Endodermal cell (in vitro differentiated cells): ENCODE results near the gene MSLN. TPM values are rescaled to one million over a fixed set of nuclear protein-coding genes. Genes with fewer than 3 reads are reported as not detected.

ENCODE experiments used
- DNase-seq: peaks from one replicate; pipeline ENCODE4 v3.0.0-alpha.2; 2017
- H3K27ac ChIP-seq: 2 replicates; pipeline ENCODE4 v1.5.1; 2013; ENCODE audit warnings: mild to moderate bottlenecking, low read depth, low read length, moderate library complexity
- H3K27me3 ChIP-seq: 2 replicates; pipeline ENCODE4 v1.6.1; 2013; ENCODE audit warnings: mild to moderate bottlenecking, low read length, moderate library complexity; ENCODE audit not compliant: insufficient read depth, control insufficient read depth, poor library complexity, severe bottlenecking
- H3K36me3 ChIP-seq: 2 replicates; pipeline ENCODE4 v1.7.0; 2013; ENCODE audit warnings: mild to moderate bottlenecking, low read length, moderate library complexity; ENCODE audit not compliant: control insufficient read depth, insufficient read depth
- H3K4me1 ChIP-seq: one replicate; pipeline ENCODE4 v1.7.0; 2013; ENCODE audit warnings: low read length; ENCODE audit not compliant: control insufficient read depth, insufficient read depth
- H3K4me3 ChIP-seq: 2 replicates; pipeline ENCODE4 v1.5.1; 2013; ENCODE audit warnings: mild to moderate bottlenecking, low read length, moderate library complexity
- H3K9ac ChIP-seq: 2 replicates; pipeline ENCODE4 v1.6.1; 2013; ENCODE audit warnings: mild to moderate bottlenecking, low read length, moderate library complexity; ENCODE audit not compliant: poor library complexity, severe bottlenecking; ENCODE audit errors: extremely low read depth
- H3K9me3 ChIP-seq: 2 replicates; pipeline ENCODE4 v1.6.1; 2013; ENCODE audit warnings: mild to moderate bottlenecking, low read length, moderate library complexity; ENCODE audit not compliant: control insufficient read depth
- H3K27ac Mint-ChIP-seq: 2 replicates; pipeline ENCODE4 v1.8.0; 2020; ENCODE audit warnings: mixed read lengths
- H3K27me3 Mint-ChIP-seq: 2 replicates; pipeline ENCODE4 v1.8.0; 2021; ENCODE audit warnings: mild to moderate bottlenecking, mixed read lengths; ENCODE audit not compliant: insufficient read depth
- H3K36me3 Mint-ChIP-seq: 2 replicates; pipeline ENCODE4 v1.8.0; 2020; ENCODE audit warnings: low read depth, mixed read lengths
- H3K4me1 Mint-ChIP-seq: 2 replicates; pipeline ENCODE4 v1.8.0; 2020; ENCODE audit warnings: mixed read lengths
- H3K4me3 Mint-ChIP-seq: 2 replicates; pipeline ENCODE4 v1.8.0; 2020; ENCODE audit warnings: mild to moderate bottlenecking, moderate library complexity, mixed read lengths
- H3K9me3 Mint-ChIP-seq: 2 replicates; pipeline ENCODE4 v1.8.0; 2020; ENCODE audit warnings: mild to moderate bottlenecking, mixed read lengths
- CTCF ChIP-seq: fragments of 200-600 bp; sonication (generic); conservative IDR thresholded peaks from 2 replicates; pipeline ENCODE4 v1.5.0; 2021; ENCODE audit warnings: antibody characterized with exemption, mild to moderate bottlenecking
- WGBS, 2 experiments: methylation state at CpG; one replicate each; pipeline versions ENCODE4 v1.1.5 to v1.1.7; 2013; ENCODE audit warnings: missing lambda C conversion rate in 2 of 2, mixed read lengths in 1 of 2; ENCODE audit not compliant: insufficient coverage in 1 of 2, insufficient read length in 1 of 2; 5-methylcytosine and 5-hydroxymethylcytosine counted together
- total RNA-seq, 2 donors: library from RNA; stranded (reverse); fragmentation: NEBNext Ultra II Directional in 1 of 2; extraction: Animal tissue kit (Norgen Biotek cat#: 25700) in 1 of 2; gene quantifications; 2 replicates in 1 of 2; 3 replicates in 1 of 2; pipeline ENCODE4 v1.2.1, GENCODE V29; 2021

Gene MSLN
- total RNA-seq, 2 donors from 2014 or later = 0.42 to 0.86 TPM

GRCh38 chr16:724188-725040, 36.1 kb upstream of the MSLN start:
- Histone ChIP-seq H3K36me3 (no peaks in the 10 kb centered on the region), H3K4me1 (peaks cover 7% of the 10 kb centered on the region), H3K9ac (no peak overlapping the region), H3K9me3 (no peaks in the 10 kb centered on the region), H3K4me3 (no peak overlapping the region), H3K27ac (no peak overlapping the region), H3K27me3 (peaks cover 19% of the 10 kb centered on the region)
- Mint-ChIP-seq H3K4me3 (no peak overlapping the region), H3K27ac (no peak overlapping the region), H3K9me3 (no peaks in the 10 kb centered on the region), H3K36me3 (no peaks in the 10 kb centered on the region), H3K4me1 (peaks cover 3% of the 10 kb centered on the region), H3K27me3 (peaks cover 15% of the 10 kb centered on the region)
- no peak for DNase-seq
- WGBS, 2 experiments = 90 to 96% methylated on average over 18 to 29 of the region's 29 CpGs
- no peak for TF ChIP-seq CTCF

- no peak overlapping the region for H3K27ac Mint-ChIP-seq
- 93 to 100% methylated on average over 5 to 7 of the region's 7 CpGs for WGBS, 2 experiments
Measured at GRCh38 chr16:725041-725376, 35.5 kb upstream of the MSLN start.

GRCh38 chr16:725463-726187, 34.9 kb upstream of the MSLN start:
- no peak overlapping the region for H3K4me3 ChIP-seq
- H3K27me3 ChIP-seq = peaks cover 19% of the 10 kb centered on the region
- H3K4me3 Mint-ChIP-seq = no peak overlapping the region
- H3K27ac Mint-ChIP-seq = no peak overlapping the region
- H3K36me3 Mint-ChIP-seq = no peaks in the 10 kb centered on the region
- H3K27me3 Mint-ChIP-seq = peaks cover 15% of the 10 kb centered on the region
- TF ChIP-seq CTCF = no peak
- H3K36me3 ChIP-seq = no peaks in the 10 kb centered on the region
- no peaks in the 10 kb centered on the region for H3K9me3 Mint-ChIP-seq
- DNase-seq = no peak
- peaks cover 3% of the 10 kb centered on the region for H3K4me1 ChIP-seq
- no peak overlapping the region for H3K9ac ChIP-seq
- no peaks in the 10 kb centered on the region for H3K9me3 ChIP-seq
- 87 to 88% methylated on average over 18 to 23 of the region's 23 CpGs for WGBS, 2 experiments
- no peaks in the 10 kb centered on the region for H3K4me1 Mint-ChIP-seq
- H3K27ac ChIP-seq = no peak overlapping the region

More at GRCh38 chr16:725041-725376, 35.5 kb upstream of the MSLN start:
- peaks cover 15% of the 10 kb centered on the region for H3K27me3 Mint-ChIP-seq
- Histone ChIP-seq H3K9ac (no peak overlapping the region), H3K36me3 (no peaks in the 10 kb centered on the region), H3K4me1 (peaks cover 5% of the 10 kb centered on the region), H3K9me3 (no peaks in the 10 kb centered on the region), H3K27ac (no peak overlapping the region), H3K4me3 (no peak overlapping the region), H3K27me3 (peaks cover 19% of the 10 kb centered on the region)
- no peaks in the 10 kb centered on the region for H3K36me3 Mint-ChIP-seq
- DNase-seq = no peak
- H3K4me3 Mint-ChIP-seq = no peak overlapping the region
- H3K4me1 Mint-ChIP-seq = peaks cover 3% of the 10 kb centered on the region
- H3K9me3 Mint-ChIP-seq = no peaks in the 10 kb centered on the region
- TF ChIP-seq CTCF = no peak
